ENCODE measurements around the gene SLC6A11. TPM values are rescaled to one million over a fixed set of nuclear protein-coding genes. Genes with fewer than 3 reads are reported as not detected.

SLC6A11 gene
- total RNA-seq, 4 donors from 2014 or later = not detected

DNA sequence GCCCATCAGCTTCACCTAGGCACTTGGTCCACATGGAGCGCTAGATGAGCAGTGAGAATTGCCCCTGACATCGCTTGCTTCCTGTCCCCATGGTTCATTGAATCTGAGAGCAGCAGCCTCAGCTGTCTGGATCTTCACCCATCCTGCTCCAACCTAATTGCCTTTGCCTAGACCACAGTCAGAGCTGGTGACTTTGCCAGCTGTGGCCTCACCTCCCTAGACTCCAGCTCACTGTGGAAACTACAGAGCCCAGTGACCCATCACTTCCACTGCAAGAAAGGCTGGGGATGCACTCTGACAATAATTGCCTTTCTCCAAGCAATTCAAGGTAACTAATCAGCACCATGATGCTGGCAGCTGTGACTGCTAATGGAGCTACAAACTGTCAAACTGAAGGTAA is 145.9 kb downstream of the SLC6A11 start:
- Histone ChIP-seq H3K9me3 (no peaks in the 10 kb centered on the region), H3K4me1 (peaks cover 13 to 21% of the 10 kb centered on the region in 2 donors), H3K4me3 (replicated peaks in 1 of 3) (no peak overlapping the region), H3K27ac (no peak overlapping the region), H3K27me3 (no peaks in the 10 kb centered on the region), H3K36me3 (no peaks in the 10 kb centered on the region)
- TF ChIP-seq POLR2A (IDR thresholded peaks at IDR 0.05) = no peak
- TF ChIP-seq, protein P1, sequence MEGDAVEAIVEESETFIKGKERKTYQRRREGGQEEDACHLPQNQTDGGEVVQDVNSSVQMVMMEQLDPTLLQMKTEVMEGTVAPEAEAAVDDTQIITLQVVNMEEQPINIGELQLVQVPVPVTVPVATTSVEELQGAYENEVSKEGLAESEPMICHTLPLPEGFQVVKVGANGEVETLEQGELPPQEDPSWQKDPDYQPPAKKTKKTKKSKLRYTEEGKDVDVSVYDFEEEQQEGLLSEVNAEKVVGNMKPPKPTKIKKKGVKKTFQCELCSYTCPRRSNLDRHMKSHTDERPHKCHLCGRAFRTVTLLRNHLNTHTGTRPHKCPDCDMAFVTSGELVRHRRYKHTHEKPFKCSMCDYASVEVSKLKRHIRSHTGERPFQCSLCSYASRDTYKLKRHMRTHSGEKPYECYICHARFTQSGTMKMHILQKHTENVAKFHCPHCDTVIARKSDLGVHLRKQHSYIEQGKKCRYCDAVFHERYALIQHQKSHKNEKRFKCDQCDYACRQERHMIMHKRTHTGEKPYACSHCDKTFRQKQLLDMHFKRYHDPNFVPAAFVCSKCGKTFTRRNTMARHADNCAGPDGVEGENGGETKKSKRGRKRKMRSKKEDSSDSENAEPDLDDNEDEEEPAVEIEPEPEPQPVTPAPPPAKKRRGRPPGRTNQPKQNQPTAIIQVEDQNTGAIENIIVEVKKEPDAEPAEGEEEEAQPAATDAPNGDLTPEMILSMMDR (IDR thresholded peaks at IDR 0.05) = no peak
- 60 to 88% methylated on average over 2 of the region's 2 CpGs for WGBS, 2 donors
- no peak for DNase-seq
- intact Hi-C loops (cut with DNase I) = no loop called here

DNA sequence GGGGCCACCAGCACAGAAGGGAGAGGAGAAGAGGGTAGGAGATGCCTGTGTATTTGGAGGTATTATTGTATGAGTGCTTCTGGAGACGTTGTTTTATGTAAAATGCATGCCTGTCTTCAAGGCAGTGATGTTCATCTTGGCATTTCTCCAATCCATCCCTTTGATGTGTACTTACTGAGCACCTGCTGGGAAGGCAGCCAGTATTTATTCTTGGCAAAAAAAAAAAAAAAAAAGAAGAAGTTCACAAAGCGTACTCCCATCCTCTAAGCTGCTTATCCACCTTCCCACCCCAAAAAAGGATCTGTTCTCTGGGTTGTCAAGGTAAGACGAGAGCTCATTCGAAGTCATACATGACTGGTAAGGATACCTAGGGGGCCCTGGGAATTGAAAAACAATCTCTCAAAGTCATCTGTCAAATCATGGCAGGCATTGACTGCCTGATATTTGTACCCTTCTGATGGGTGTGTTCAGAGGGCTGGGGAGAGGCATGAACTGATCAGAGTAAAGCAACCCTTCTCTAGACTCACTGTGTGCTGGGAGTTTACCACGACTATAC is 146.5 kb downstream of the SLC6A11 start:
- H3K36me3 ChIP-seq = no peaks in the 10 kb centered on the region
- H3K4me3 ChIP-seq (replicated peaks in 1 of 3) = no peak overlapping the region
- 28% methylated on average over 5 of the region's 5 CpGs for WGBS, 2 donors
- no peak overlapping the region for H3K27ac ChIP-seq
- intact Hi-C loops (cut with DNase I) = no loop called here
- TF ChIP-seq POLR2A (IDR thresholded peaks at IDR 0.05) = no peak
- TF ChIP-seq, protein P1 (IDR thresholded peaks at IDR 0.05) = no peak
- peaks cover 13 to 15% of the 10 kb centered on the region in 2 donors for H3K4me1 ChIP-seq
- no peaks in the 10 kb centered on the region for H3K9me3 ChIP-seq
- DNase-seq = peak in 1 of 2 donors; percentile 22
- no peaks in the 10 kb centered on the region for H3K27me3 ChIP-seq

DNA sequence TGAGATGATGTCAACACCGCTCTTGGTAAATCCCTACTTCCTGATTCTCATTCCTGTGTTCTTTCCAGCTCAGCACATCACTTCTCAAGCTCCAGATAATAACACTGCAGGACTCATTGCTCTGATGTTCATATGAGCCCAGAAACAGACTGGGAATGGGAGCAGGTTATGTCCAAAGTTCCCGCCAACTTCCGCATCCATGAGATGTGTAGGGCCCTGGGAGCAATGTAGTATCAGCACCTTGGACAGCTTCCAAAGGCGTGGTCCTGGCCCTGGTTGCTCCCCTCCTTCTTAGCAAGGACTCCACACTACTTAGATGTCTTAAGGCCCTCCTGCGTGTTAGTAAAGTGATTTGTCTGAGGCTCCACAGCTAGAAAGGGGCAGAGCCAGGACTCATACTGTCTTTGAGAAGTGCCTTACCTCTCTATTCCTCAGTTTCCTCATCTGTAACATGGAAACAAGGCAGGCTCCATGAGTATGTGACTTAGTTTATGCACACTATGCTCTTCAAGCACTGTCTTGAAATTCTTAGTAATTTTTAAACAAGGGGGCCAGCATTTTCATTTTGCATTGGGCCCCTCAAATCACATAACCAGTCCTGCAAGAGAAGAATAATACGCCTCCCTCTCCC is 148.6 kb downstream of the SLC6A11 start:
- 51 to 65% methylated on average over 6 of the region's 6 CpGs for WGBS, 2 donors
- no peak for TF ChIP-seq POLR2A (IDR thresholded peaks at IDR 0.05)
- TF ChIP-seq, protein P1 (IDR thresholded peaks at IDR 0.05) = no peak
- DNase-seq = no peak
- no peak overlapping the region for H3K27ac ChIP-seq
- intact Hi-C loops (cut with DNase I) = no loop called here
- H3K4me1 ChIP-seq = no peaks in the 10 kb centered on the region
- H3K27me3 ChIP-seq = no peaks in the 10 kb centered on the region
- H3K9me3 ChIP-seq = no peaks in the 10 kb centered on the region
- H3K36me3 ChIP-seq = no peaks in the 10 kb centered on the region
- H3K4me3 ChIP-seq (replicated peaks in 1 of 3) = no peak overlapping the region

DNA sequence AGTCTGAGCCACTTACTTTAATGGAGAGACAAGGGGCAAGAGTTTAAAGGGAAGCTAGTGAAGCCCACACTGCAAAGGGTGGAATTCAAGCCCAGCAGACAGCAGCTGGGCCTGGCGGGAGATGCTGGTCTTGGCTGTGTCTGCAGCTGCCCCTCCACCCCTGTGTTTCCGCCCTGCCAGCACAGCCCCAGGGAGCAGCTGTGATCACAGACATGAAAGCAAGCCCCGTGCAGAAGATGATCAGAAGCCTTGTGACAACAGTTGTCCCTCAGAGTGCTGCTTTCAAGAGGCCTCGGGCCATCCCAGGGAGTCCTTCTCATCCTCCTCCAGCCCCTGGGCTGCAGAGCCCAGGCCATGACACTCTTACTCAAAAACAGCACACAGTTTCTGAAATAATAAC is 152.4 kb downstream of the SLC6A11 start:
- no peaks in the 10 kb centered on the region for H3K4me1 ChIP-seq
- no peak overlapping the region for H3K27ac ChIP-seq
- H3K27me3 ChIP-seq = peaks cover 3% of the 10 kb centered on the region
- intact Hi-C loops (cut with DNase I) = no loop called here
- H3K36me3 ChIP-seq = no peaks in the 10 kb centered on the region
- no peak for TF ChIP-seq POLR2A (IDR thresholded peaks at IDR 0.05)
- TF ChIP-seq, protein P1 (IDR thresholded peaks at IDR 0.05) = no peak
- no peak overlapping the region for H3K4me3 ChIP-seq (replicated peaks in 1 of 3)
- no peaks in the 10 kb centered on the region for H3K9me3 ChIP-seq
- WGBS, 2 donors = 27 to 59% methylated on average over 3 to 4 of the region's 4 CpGs
- no peak for DNase-seq

DNA sequence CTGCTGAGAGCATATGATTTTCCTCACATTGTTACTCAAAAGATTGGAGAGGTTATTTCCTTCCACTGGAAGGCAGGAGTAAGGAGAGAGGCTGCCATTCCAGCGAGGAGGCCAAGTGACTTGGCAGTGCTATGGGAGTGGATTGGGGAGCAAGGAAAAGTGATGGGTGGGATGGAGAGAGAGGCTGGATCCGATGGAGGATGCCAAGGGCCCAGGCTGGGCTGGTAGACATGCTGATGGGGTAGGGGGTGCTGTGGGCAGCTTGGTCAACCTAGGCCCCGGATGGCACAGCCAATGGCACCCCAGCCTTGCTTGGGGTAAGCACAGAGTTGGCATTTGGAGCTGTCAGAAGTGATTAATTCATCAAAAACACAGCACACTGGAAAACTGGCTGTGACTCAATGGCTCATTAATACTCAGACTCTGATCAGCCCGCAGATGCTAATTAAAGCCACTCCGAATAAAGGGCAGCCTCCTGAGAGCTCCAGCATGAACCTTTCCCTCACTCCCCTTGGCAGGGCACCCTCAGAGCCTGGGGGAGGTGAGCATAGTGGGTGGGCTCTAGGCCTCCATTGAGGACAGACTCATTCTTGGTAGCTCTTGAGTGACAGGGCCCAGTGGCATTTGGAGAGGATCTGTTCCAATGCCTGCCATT is 154.4 kb downstream of the SLC6A11 start:
- 76 to 80% methylated on average over 5 of the region's 5 CpGs for WGBS, 2 donors
- no peak for TF ChIP-seq POLR2A (IDR thresholded peaks at IDR 0.05)
- TF ChIP-seq, protein P1 (IDR thresholded peaks at IDR 0.05) = no peak

More for the DNA sequence above, 154.4 kb downstream of the SLC6A11 start:
- DNase-seq = no peak
- intact Hi-C loops (cut with DNase I) = no loop called here
- Histone ChIP-seq H3K4me3 (replicated peaks in 1 of 3) (no peak overlapping the region), H3K4me1 (no peaks in the 10 kb centered on the region), H3K36me3 (no peaks in the 10 kb centered on the region), H3K27ac (no peak overlapping the region), H3K9me3 (no peaks in the 10 kb centered on the region), H3K27me3 (peaks cover 3% of the 10 kb centered on the region)
